ENCODE results near the gene PCDHGA3.
A peak's percentile ranks its signal among the peaks of the same experiment; 100 is the strongest.

The PCDHGA3 gene

DNA sequence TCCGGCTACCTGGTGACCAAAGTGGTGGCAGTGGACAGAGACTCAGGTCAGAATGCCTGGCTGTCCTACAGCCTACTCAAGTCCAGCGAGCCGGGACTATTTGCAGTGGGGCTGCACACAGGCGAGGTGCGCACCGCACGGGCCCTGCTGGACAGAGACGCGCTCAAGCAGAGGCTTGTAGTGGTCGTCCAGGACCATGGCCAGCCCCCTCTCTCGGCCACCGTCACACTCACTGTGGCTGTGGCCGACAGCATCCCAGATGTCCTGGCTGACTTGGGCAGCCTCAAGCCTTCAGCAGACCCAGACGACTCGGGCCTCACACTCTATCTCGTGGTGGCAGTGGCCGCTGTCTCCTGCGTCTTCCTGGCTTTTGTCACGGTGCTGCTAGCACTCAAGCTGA lies 13.3 kb downstream of the PCDHGA3 start:
- Histone ChIP-seq H3K27me3 (replicated peaks in 2 of 5; ENCODE audit: control insufficient read depth in 4 of 5, insufficient read depth in 5 of 5, low read length in 4 of 5) (peaks cover 15 to 78% (median 40%) of the 10 kb centered on the region in 5 experiments), H3K36me3 (ENCODE audit: control insufficient read depth in 4 of 4, insufficient read depth in 4 of 4, low read length in 3 of 4) (peaks cover 0 to 3% (median 0%) of the 10 kb centered on the region in 4 experiments), H3K27ac (ENCODE audit: insufficient read depth in 1 of 2, low read depth in 1 of 2, low read length in 2 of 2, poor library complexity in 1 of 2, severe bottlenecking in 2 of 2) (no peak overlapping the region), H3K4me3 (ENCODE audit: control insufficient read depth in 1 of 7, extremely low read depth in 1 of 7, insufficient read depth in 4 of 7, low read depth in 2 of 7, low read length in 6 of 7) (no peak overlapping the region), H3K4me1 (ENCODE audit: control extremely low read depth in 1 of 4, control insufficient read depth in 4 of 4, insufficient read depth in 4 of 4, low read length in 3 of 4) (peaks cover 0 to 3% (median 0%) of the 10 kb centered on the region in 4 experiments), H3K9me3 (ENCODE audit: control extremely low read depth in 1 of 5, control insufficient read depth in 4 of 5, insufficient read depth in 2 of 5, low read depth in 1 of 5, low read length in 4 of 5) (peaks cover 6 to 74% (median 50%) of the 10 kb centered on the region in 5 experiments)
- ChIA-PET POLR2A (no interaction called here), CTCF (interaction anchor here (1.4 to 1.6 kb wide), 2 partner anchors 13 to 207 kb away, joined by 3 to 5 read pairs; partner anchors contain the start of gene PCDHGB3)
- no peak for DNase-seq
- WGBS (ENCODE audit: insufficient coverage): 45% methylated on average over 19 of the region's 19 CpGs

DNA sequence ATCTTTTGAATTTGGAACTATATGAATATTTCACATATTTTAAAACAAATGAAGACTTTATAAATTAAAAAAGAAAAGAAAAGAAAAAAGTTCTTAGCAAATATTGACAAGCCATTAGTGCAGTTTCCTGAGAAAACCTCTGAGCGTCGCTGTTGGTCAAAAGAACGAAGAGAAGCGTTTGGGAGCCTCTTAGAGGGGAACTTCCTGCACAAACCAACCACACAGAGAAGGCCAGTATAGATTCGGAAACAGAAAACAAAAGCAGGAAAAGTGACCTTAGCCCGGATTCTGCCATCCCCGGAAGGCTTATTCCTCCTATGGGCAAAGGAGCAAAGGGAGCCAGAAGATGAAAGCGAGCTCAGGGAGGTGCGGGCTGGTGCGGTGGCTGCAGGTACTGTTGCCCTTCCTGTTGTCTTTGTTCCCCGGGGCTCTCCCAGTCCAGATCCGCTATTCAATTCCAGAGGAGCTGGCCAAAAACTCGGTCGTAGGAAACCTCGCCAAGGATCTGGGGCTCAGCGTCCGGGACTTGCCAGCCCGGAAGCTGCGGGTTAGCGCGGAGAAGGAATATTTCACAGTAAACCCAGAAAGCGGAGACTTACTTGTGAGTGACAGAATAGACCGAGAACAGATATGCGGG lies 16.3 kb downstream of the PCDHGA3 start, which contains the start of gene PCDHGB2:
TSS of gene PCDHGB2 (plus strand) at position 205 of the 637 bp plus-strand sequence. CDS start at position 347, 142 bp downstream.
- WGBS (ENCODE audit: insufficient coverage): 12% methylated on average over 19 of the region's 24 CpGs
- DNase-seq: peak; percentile 57 to 77 (median 66)
- Histone ChIP-seq H3K4me3 (ENCODE audit: control insufficient read depth in 1 of 7, extremely low read depth in 1 of 7, insufficient read depth in 4 of 7, low read depth in 2 of 7, low read length in 6 of 7) (peak within 1 kb of the TSS; percentile 24 to 78 (median 45)), H3K4me1 (ENCODE audit: control extremely low read depth in 1 of 4, control insufficient read depth in 4 of 4, insufficient read depth in 4 of 4, low read length in 3 of 4) (peaks cover 0 to 3% (median 0%) of the 10 kb centered on the region in 4 experiments), H3K27ac (ENCODE audit: insufficient read depth in 1 of 2, low read depth in 1 of 2, low read length in 2 of 2, poor library complexity in 1 of 2, severe bottlenecking in 2 of 2) (no peak within 1 kb of the TSS), H3K9me3 (ENCODE audit: control extremely low read depth in 1 of 5, control insufficient read depth in 4 of 5, insufficient read depth in 2 of 5, low read depth in 1 of 5, low read length in 4 of 5) (peaks cover 9 to 77% (median 63%) of the 10 kb centered on the region in 5 experiments), H3K36me3 (ENCODE audit: control insufficient read depth in 4 of 4, insufficient read depth in 4 of 4, low read length in 3 of 4) (peaks cover 0 to 11% (median 0%) of the 10 kb centered on the region in 4 experiments), H3K27me3 (replicated peaks in 2 of 5; ENCODE audit: control insufficient read depth in 4 of 5, insufficient read depth in 5 of 5, low read length in 4 of 5) (peaks cover 11 to 84% (median 47%) of the 10 kb centered on the region in 5 experiments)
- ChIA-PET CTCF (interaction anchor here (1.2 to 1.5 kb wide), 4 partner anchors 12 to 153 kb away, joined by 3 read pairs; no protein-coding TSS in a partner anchor), POLR2A (no interaction called here)

DNA sequence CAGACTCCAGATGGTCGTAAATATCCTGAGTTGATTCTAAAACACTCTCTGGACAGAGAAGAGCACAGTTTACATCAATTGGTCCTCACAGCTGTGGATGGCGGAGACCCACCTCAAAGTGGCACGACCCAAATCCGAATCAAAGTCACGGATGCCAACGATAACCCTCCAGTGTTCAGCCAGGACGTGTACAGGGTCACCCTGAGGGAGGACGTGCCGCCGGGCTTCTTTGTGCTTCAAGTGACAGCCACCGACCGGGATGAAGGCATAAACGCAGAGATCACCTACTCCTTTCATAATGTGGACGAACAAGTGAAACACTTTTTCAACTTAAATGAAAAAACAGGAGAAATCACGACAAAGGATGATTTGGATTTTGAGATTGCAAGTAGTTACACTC lies 17.1 kb downstream of the PCDHGA3 start:
- Histone ChIP-seq H3K4me3 (ENCODE audit: control insufficient read depth in 1 of 7, extremely low read depth in 1 of 7, insufficient read depth in 4 of 7, low read depth in 2 of 7, low read length in 6 of 7) (peak overlapping the region in 2 of 7 experiments; percentile 62 to 78), H3K27ac (ENCODE audit: insufficient read depth in 1 of 2, low read depth in 1 of 2, low read length in 2 of 2, poor library complexity in 1 of 2, severe bottlenecking in 2 of 2) (no peak overlapping the region), H3K9me3 (ENCODE audit: control extremely low read depth in 1 of 5, control insufficient read depth in 4 of 5, insufficient read depth in 2 of 5, low read depth in 1 of 5, low read length in 4 of 5) (peaks cover 13 to 78% (median 63%) of the 10 kb centered on the region in 5 experiments), H3K4me1 (ENCODE audit: control extremely low read depth in 1 of 4, control insufficient read depth in 4 of 4, insufficient read depth in 4 of 4, low read length in 3 of 4) (no peaks in the 10 kb centered on the region), H3K36me3 (ENCODE audit: control insufficient read depth in 4 of 4, insufficient read depth in 4 of 4, low read length in 3 of 4) (peaks cover 0 to 16% (median 0%) of the 10 kb centered on the region in 4 experiments), H3K27me3 (replicated peaks in 2 of 5; ENCODE audit: control insufficient read depth in 4 of 5, insufficient read depth in 5 of 5, low read length in 4 of 5) (peaks cover 12 to 84% (median 55%) of the 10 kb centered on the region in 5 experiments)
- CTCF ChIA-PET: interaction anchor here (1.2 to 1.5 kb wide), 3 partner anchors 11 to 153 kb away, joined by 3 read pairs; no protein-coding TSS in a partner anchor
- no peak for DNase-seq
- 34% methylated on average over 12 of the region's 15 CpGs for WGBS (ENCODE audit: insufficient coverage)
- POLR2A ChIA-PET: no interaction called here

DNA sequence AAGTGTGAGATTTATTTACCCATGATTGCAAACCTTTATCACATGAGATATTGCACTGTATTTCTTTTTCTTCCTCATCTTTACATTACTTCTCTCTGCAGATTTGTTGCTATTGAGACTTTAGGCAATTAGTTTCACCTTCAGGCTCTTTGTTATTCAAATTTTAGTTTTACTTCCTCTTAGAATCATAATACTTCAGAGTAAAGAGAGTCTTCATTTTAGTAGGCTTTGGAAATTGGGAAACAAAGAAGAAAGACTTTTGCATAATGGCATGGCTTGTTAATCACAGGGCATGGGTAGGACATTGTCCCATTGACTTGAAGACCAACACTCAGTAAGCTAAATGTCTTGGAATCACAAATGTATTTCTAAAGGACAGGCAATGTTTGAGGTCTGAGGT lies 19.1 kb downstream of the PCDHGA3 start:
- DNase-seq: no peak
- CTCF ChIA-PET: interaction anchor here (0.7 kb wide), 1 partner anchor 37 kb away, joined by 3 read pairs; no protein-coding TSS in a partner anchor
- Histone ChIP-seq H3K9me3 (ENCODE audit: control extremely low read depth in 1 of 5, control insufficient read depth in 4 of 5, insufficient read depth in 2 of 5, low read depth in 1 of 5, low read length in 4 of 5) (peaks cover 13 to 78% (median 58%) of the 10 kb centered on the region in 5 experiments), H3K4me1 (ENCODE audit: control extremely low read depth in 1 of 4, control insufficient read depth in 4 of 4, insufficient read depth in 4 of 4, low read length in 3 of 4) (no peaks in the 10 kb centered on the region), H3K4me3 (ENCODE audit: control insufficient read depth in 1 of 7, extremely low read depth in 1 of 7, insufficient read depth in 4 of 7, low read depth in 2 of 7, low read length in 6 of 7) (no peak overlapping the region), H3K27me3 (replicated peaks in 2 of 5; ENCODE audit: control insufficient read depth in 4 of 5, insufficient read depth in 5 of 5, low read length in 4 of 5) (peaks cover 20 to 80% (median 57%) of the 10 kb centered on the region in 5 experiments), H3K27ac (ENCODE audit: insufficient read depth in 1 of 2, low read depth in 1 of 2, low read length in 2 of 2, poor library complexity in 1 of 2, severe bottlenecking in 2 of 2) (no peak overlapping the region), H3K36me3 (ENCODE audit: control insufficient read depth in 4 of 4, insufficient read depth in 4 of 4, low read length in 3 of 4) (peaks cover 0 to 21% (median 0%) of the 10 kb centered on the region in 4 experiments)
- POLR2A ChIA-PET: no interaction called here

DNA sequence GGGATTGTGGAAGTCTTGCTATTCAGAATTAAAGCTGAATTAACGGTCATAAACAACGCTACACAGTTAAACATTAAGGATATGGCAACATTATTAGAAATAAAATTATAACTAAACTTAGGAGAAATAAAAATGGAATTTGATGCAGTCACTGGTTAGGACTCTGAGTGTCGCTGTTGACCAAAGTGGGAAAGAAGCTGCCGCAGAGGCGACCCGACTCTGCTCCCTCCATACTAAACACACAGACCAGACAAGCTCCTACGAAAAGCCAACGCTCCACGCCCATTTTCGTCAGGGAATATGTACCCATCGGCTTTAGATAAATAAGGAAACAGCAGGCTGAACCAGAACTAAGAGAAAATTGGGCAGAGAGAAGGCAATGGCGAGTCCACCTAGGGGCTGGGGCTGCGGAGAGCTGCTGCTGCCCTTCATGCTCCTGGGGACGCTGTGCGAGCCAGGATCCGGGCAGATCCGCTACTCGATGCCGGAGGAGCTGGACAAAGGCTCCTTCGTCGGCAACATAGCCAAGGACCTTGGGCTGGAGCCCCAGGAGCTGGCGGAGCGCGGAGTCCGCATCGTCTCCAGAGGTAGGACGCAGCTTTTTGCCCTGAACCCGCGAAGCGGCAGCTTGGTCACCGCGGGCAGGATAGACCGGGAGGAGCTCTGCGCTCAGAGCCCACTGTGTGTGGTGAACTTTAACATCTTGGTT lies 20.5 kb downstream of the PCDHGA3 start, which contains the start of gene PCDHGA5:
TSS of gene PCDHGA5 (plus strand) at position 211 of the 709 bp plus-strand sequence. CDS start at position 380, 169 bp downstream.
- DNase-seq: peak in 2 of 3 donors; percentile 19 to 35
- Histone ChIP-seq H3K36me3 (ENCODE audit: control insufficient read depth in 4 of 4, insufficient read depth in 4 of 4, low read length in 3 of 4) (peaks cover 0 to 21% (median 0%) of the 10 kb centered on the region in 4 experiments), H3K9me3 (ENCODE audit: control extremely low read depth in 1 of 5, control insufficient read depth in 4 of 5, insufficient read depth in 2 of 5, low read depth in 1 of 5, low read length in 4 of 5) (peaks cover 10 to 74% (median 58%) of the 10 kb centered on the region in 5 experiments), H3K27me3 (replicated peaks in 2 of 5; ENCODE audit: control insufficient read depth in 4 of 5, insufficient read depth in 5 of 5, low read length in 4 of 5) (peaks cover 19 to 81% (median 52%) of the 10 kb centered on the region in 5 experiments), H3K27ac (ENCODE audit: insufficient read depth in 1 of 2, low read depth in 1 of 2, low read length in 2 of 2, poor library complexity in 1 of 2, severe bottlenecking in 2 of 2) (no peak within 1 kb of the TSS), H3K4me1 (ENCODE audit: control extremely low read depth in 1 of 4, control insufficient read depth in 4 of 4, insufficient read depth in 4 of 4, low read length in 3 of 4) (no peaks in the 10 kb centered on the region), H3K4me3 (ENCODE audit: control insufficient read depth in 1 of 7, extremely low read depth in 1 of 7, insufficient read depth in 4 of 7, low read depth in 2 of 7, low read length in 6 of 7) (peak within 1 kb of the TSS in 1 of 7 experiments; percentile 20)
- ChIA-PET CTCF (interaction anchor here (0.8 to 1.5 kb wide), 3 partner anchors 10 to 199 kb away, joined by 3 to 5 read pairs (median 4); no protein-coding TSS in a partner anchor), POLR2A (no interaction called here)
- WGBS (ENCODE audit: insufficient coverage): 23% methylated on average over 28 of the region's 34 CpGs

DNA sequence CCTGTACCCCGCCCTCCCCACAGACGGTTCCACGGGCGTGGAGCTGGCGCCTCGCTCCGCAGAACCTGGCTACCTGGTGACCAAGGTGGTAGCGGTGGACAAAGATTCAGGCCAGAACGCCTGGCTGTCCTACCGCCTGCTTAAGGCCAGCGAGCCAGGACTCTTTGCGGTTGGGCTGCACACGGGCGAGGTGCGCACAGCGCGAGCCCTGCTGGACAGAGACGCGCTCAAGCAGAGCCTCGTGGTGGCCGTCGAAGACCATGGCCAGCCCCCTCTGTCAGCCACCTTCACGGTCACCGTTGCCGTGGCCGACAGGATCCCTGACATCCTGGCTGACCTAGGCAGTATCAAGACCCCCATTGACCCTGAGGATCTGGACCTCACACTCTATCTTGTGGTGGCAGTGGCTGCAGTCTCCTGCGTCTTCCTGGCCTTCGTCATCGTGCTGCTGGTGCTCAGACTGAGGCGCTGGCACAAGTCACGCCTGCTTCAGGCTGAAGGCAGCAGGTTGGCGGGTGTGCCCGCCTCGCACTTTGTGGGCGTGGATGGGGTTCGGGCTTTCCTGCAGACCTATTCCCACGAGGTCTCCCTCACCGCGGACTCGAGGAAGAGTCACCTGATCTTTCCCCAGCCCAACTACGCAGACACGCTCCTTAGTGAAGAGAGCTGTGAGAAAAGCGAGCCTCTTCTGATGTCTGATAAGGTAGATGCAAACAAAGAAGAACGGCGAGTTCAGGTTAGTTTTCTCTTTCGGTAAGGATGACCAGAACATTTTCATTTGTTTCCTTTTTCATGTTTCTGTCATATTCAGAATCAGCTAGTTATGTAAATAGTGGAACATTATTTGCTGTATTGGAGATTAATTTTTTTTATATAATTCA lies 22.6 kb downstream of the PCDHGA3 start:
- WGBS (ENCODE audit: insufficient coverage): 31% methylated on average over 44 of the region's 46 CpGs
- H3K27ac ChIP-seq (ENCODE audit: insufficient read depth in 1 of 2, low read depth in 1 of 2, low read length in 2 of 2, poor library complexity in 1 of 2, severe bottlenecking in 2 of 2): no peak overlapping the region
- peaks cover 0 to 21% (median 0%) of the 10 kb centered on the region in 4 experiments for H3K36me3 ChIP-seq (ENCODE audit: control insufficient read depth in 4 of 4, insufficient read depth in 4 of 4, low read length in 3 of 4)
- no peak overlapping the region for H3K4me3 ChIP-seq (ENCODE audit: control insufficient read depth in 1 of 7, extremely low read depth in 1 of 7, insufficient read depth in 4 of 7, low read depth in 2 of 7, low read length in 6 of 7)
- POLR2A ChIA-PET: no interaction called here
- no peak for DNase-seq
- peaks cover 12 to 71% (median 52%) of the 10 kb centered on the region in 5 experiments for H3K9me3 ChIP-seq (ENCODE audit: control extremely low read depth in 1 of 5, control insufficient read depth in 4 of 5, insufficient read depth in 2 of 5, low read depth in 1 of 5, low read length in 4 of 5)
- H3K4me1 ChIP-seq (ENCODE audit: control extremely low read depth in 1 of 4, control insufficient read depth in 4 of 4, insufficient read depth in 4 of 4, low read length in 3 of 4): peaks cover 0 to 6% (median under 1%) of the 10 kb centered on the region in 4 experiments
- peaks cover 19 to 83% (median 41%) of the 10 kb centered on the region in 5 experiments for H3K27me3 ChIP-seq (replicated peaks in 2 of 5; ENCODE audit: control insufficient read depth in 4 of 5, insufficient read depth in 5 of 5, low read length in 4 of 5)
- CTCF ChIA-PET: no interaction called here

Measured in common myeloid progenitor, CD34-positive (primary cell).